Subcutaneous abdominal adipose tissue (tissue), 5 donors: ENCODE measurements around the gene TTLL11.

Source experiments
- H3K27ac ChIP-seq: one replicate; pipeline ENCODE4 v1.7.0; 2013; ENCODE audit warnings: low read depth, mild to moderate bottlenecking, inconsistent platforms, low read length, moderate library complexity
- H3K27me3 ChIP-seq, 5 donors: one replicate each; pipeline ENCODE4 v1.7.0; 2013; ENCODE audit warnings: low read length in 5 of 5, inconsistent platforms in 1 of 5; ENCODE audit not compliant: control insufficient read depth in 5 of 5, insufficient read depth in 4 of 5
- H3K36me3 ChIP-seq, 5 donors: one replicate each; pipeline ENCODE4 v1.7.0; 2013; ENCODE audit warnings: low read length in 5 of 5; ENCODE audit not compliant: control insufficient read depth in 5 of 5, insufficient read depth in 5 of 5
- H3K4me1 ChIP-seq, 5 donors: one replicate each; pipeline ENCODE4 v1.7.0; 2013; ENCODE audit warnings: low read length in 5 of 5, mild to moderate bottlenecking in 3 of 5, moderate library complexity in 1 of 5; ENCODE audit not compliant: control insufficient read depth in 5 of 5, insufficient read depth in 5 of 5
- H3K4me3 ChIP-seq, 5 donors: one replicate each; pipeline ENCODE4 v1.7.0; 2013; ENCODE audit warnings: low read length in 5 of 5, low read depth in 1 of 5
- H3K9ac ChIP-seq, 5 donors: one replicate each; pipeline ENCODE4 v1.7.0; 2013; ENCODE audit warnings: low read length in 5 of 5, mild to moderate bottlenecking in 4 of 5, moderate library complexity in 3 of 5
- H3K9me3 ChIP-seq, 5 donors: one replicate each; pipeline ENCODE4 v1.7.0; 2013; ENCODE audit warnings: low read length in 5 of 5; ENCODE audit not compliant: control insufficient read depth in 5 of 5
- donor health status: healthy.
- donor health status: healthy.
- donor health status: healthy.
- donor health status: healthy.
- donor health status: healthy.

TTLL11 gene

GRCh38 chr9:122053064-122053463, 40.0 kb downstream of the TTLL11 start:
- H3K36me3 ChIP-seq = no peaks in the 10 kb centered on the region
- no peak overlapping the region for H3K9ac ChIP-seq
- H3K4me3 ChIP-seq = no peak overlapping the region

DNA sequence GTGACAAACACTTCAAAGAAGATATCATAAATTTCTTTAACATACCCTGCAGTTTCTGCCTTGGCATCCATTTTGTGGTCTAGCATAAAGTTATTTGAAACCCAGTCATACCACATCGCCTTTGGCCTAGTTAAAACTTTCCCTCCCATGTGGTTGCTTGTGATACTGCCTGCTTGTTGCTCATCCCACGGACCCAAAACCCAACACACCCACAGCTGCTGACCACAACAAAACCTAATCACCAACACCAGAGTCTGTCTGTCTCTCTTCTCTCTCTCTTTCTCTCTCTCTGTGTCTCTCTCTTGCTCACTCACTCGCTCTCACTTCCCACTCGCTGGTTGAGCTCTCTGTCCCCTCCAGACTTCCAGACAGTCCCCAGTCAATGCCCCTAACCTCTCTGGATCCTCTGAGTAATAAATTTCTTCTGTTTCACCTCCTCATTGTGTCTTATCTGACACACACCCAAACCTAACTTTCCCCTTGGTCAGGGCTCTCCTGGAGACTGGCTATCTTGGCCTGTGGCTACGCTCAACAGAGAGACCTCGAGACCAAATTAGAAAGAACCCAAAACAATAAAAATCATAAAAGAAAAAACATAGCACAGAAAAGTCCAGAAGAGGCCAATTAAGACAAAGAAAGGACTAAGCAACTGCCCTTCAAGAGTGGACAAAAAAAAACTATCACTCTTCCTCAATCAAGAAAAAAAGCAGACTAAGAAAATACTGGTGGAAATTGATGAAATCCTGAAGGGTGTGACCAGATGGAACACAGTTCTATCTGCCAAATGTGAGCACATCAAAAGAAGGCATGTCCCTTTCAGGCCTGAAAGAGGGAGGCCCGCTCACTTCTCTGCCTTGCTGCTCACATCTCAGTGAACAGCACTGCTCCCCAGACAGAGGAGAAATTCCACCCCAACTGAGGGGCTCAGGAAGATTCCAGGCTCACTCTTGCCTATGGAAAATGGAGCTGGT, 41.5 kb downstream of the TTLL11 start:
- no peak overlapping the region for H3K9ac ChIP-seq
- no peaks in the 10 kb centered on the region for H3K36me3 ChIP-seq
- no peak overlapping the region for H3K4me3 ChIP-seq
- no peak overlapping the region for H3K27ac ChIP-seq
- peaks cover 0 to 1% (median 0%) of the 10 kb centered on the region in 5 donors for H3K4me1 ChIP-seq
- H3K9me3 ChIP-seq = no peaks in the 10 kb centered on the region
- no peaks in the 10 kb centered on the region for H3K27me3 ChIP-seq

More at GRCh38 chr9:122053064-122053463, 40.0 kb downstream of the TTLL11 start:
- Histone ChIP-seq H3K27ac (no peak overlapping the region), H3K9me3 (no peaks in the 10 kb centered on the region), H3K27me3 (no peaks in the 10 kb centered on the region), H3K4me1 (peaks cover 0 to 1% (median 0%) of the 10 kb centered on the region in 5 donors)

- H3K36me3 ChIP-seq = no peaks in the 10 kb centered on the region
- H3K4me3 ChIP-seq = no peak overlapping the region
- no peak overlapping the region for H3K9ac ChIP-seq
- H3K9me3 ChIP-seq = peaks cover 0 to 6% (median 4%) of the 10 kb centered on the region in 5 donors
- H3K27me3 ChIP-seq = no peaks in the 10 kb centered on the region
- H3K27ac ChIP-seq = no peak overlapping the region
- peaks cover 0 to 1% (median 0%) of the 10 kb centered on the region in 5 donors for H3K4me1 ChIP-seq
Observed at GRCh38 chr9:122050167-122050566, 42.9 kb downstream of the TTLL11 start.

- Histone ChIP-seq H3K27ac (no peak overlapping the region), H3K9me3 (peaks cover 0 to 7% (median 5%) of the 10 kb centered on the region in 5 donors), H3K9ac (no peak overlapping the region), H3K27me3 (no peaks in the 10 kb centered on the region), H3K36me3 (peaks cover 3 to 16% (median 12%) of the 10 kb centered on the region in 5 donors), H3K4me1 (peaks cover 0 to 5% (median 3%) of the 10 kb centered on the region in 5 donors), H3K4me3 (no peak overlapping the region)
Observed at GRCh38 chr9:122042056-122042455, 51.1 kb downstream of the TTLL11 start.

GRCh38 chr9:122040561-122041242, 52.4 kb downstream of the TTLL11 start:
- Histone ChIP-seq H3K27ac (no peak overlapping the region), H3K27me3 (no peaks in the 10 kb centered on the region), H3K4me3 (no peak overlapping the region), H3K36me3 (peaks cover 3 to 17% (median 15%) of the 10 kb centered on the region in 5 donors), H3K9ac (no peak overlapping the region), H3K9me3 (peaks cover 0 to 2% (median 0%) of the 10 kb centered on the region in 5 donors), H3K4me1 (peaks cover 0 to 5% (median 3%) of the 10 kb centered on the region in 5 donors)

GRCh38 chr9:122039234-122039633, 53.9 kb downstream of the TTLL11 start:
- Histone ChIP-seq H3K9me3 (peaks cover 0 to 2% (median 0%) of the 10 kb centered on the region in 5 donors), H3K27me3 (no peaks in the 10 kb centered on the region), H3K27ac (no peak overlapping the region), H3K4me3 (no peak overlapping the region), H3K9ac (no peak overlapping the region), H3K4me1 (peaks cover 0 to 5% (median 3%) of the 10 kb centered on the region in 5 donors), H3K36me3 (peaks cover 6 to 18% (median 15%) of the 10 kb centered on the region in 5 donors)

DNA sequence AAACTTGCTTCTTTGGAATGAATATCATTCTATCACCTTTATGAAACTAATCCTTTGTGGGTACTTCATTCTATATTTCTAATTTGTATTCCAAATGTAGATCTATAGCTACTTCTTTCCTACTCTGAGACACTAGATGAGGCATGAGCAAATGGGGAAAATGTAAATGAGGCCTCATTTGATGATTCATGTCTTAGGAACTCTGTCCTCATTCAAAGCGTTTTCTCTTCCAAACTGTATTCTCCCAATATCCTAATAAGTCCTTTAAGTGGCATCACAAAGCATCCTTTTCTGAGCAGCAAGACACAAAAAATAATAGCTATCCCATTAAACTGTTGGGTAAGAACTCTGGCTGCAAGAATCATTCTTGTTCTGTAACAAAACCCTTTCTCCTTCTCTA, 56.1 kb downstream of the TTLL11 start:
- peaks cover 0 to 21% (median 3%) of the 10 kb centered on the region in 5 donors for H3K4me1 ChIP-seq
- H3K9ac ChIP-seq = no peak overlapping the region
- peaks cover 9 to 18% (median 15%) of the 10 kb centered on the region in 5 donors for H3K36me3 ChIP-seq
- no peak overlapping the region for H3K27ac ChIP-seq
- H3K9me3 ChIP-seq = no peaks in the 10 kb centered on the region
- no peaks in the 10 kb centered on the region for H3K27me3 ChIP-seq
- no peak overlapping the region for H3K4me3 ChIP-seq

DNA sequence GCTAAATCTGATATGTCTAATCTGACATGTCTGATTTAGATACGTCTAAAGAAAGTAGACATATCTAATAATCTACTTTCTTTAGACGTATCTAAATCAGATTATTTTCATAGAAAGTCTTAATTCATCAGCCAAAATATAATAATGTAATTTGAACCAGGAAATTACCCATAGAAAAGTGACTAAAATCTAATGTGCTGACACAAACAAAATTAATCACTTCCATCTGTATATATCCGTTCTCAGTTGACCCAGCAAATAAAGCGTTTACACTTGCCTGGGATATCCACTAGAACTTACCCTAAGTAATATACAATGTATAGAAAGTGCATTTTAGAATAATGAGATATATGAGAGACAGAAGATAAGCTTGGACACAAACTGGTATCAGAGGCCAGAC, 56.7 kb downstream of the TTLL11 start:
- Histone ChIP-seq H3K27ac (no peak overlapping the region), H3K27me3 (no peaks in the 10 kb centered on the region), H3K4me3 (no peak overlapping the region), H3K9ac (no peak overlapping the region), H3K4me1 (peaks cover 0 to 21% (median 3%) of the 10 kb centered on the region in 5 donors), H3K36me3 (peaks cover 11 to 18% (median 15%) of the 10 kb centered on the region in 5 donors), H3K9me3 (no peaks in the 10 kb centered on the region)

- no peaks in the 10 kb centered on the region for H3K27me3 ChIP-seq
- H3K4me3 ChIP-seq = no peak overlapping the region
- H3K9ac ChIP-seq = no peak overlapping the region
- H3K4me1 ChIP-seq = peaks cover 0 to 17% (median 0%) of the 10 kb centered on the region in 5 donors
- H3K9me3 ChIP-seq = no peaks in the 10 kb centered on the region
- H3K36me3 ChIP-seq = peaks cover 15 to 24% (median 18%) of the 10 kb centered on the region in 5 donors
- H3K27ac ChIP-seq = no peak overlapping the region
Observed at GRCh38 chr9:122033775-122034373, 59.2 kb downstream of the TTLL11 start.
